GM12892 (cell line): ENCODE data around the gene SDK1.

Experiments used
- POLR2A ChIP-seq: IDR thresholded peaks from 2 replicates; pipeline ENCODE4 v1.6.1; 2011; ENCODE audit warnings: low read depth, low read length, control low read depth
- POLR2AphosphoS5 ChIP-seq: IDR thresholded peaks from 2 replicates; pipeline ENCODE4 v1.6.1; 2011; ENCODE audit warnings: low read depth, low read length, control low read depth
- TAF1 ChIP-seq: IDR thresholded peaks from 2 replicates; pipeline ENCODE4 v1.6.1; 2011; ENCODE audit warnings: low read depth, mild to moderate bottlenecking, control low read depth, low read length, borderline replicate concordance

DNA sequence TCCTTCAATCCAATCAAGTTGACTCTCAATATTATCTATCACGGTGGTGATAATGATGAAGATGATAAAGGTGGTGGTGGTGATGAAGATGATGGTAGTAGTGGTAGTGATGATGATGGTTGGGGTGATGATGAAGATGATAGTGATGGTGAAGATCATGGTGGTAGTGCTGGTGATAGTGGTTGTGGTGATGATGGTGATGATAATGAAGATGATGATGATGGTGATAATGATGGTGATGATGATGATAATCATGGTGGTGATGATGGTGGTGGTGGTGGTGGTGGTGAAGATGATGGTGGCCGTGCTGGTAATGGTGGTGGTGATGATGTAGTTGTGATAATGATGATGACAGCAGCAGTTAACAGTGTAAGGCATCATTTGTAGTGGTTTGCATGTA lies 29.8 kb upstream of the SDK1 start:
- TF ChIP-seq POLR2A (no peak), POLR2AphosphoS5 (no peak), TAF1 (no peak)
